C4-2B (cell line): Measurements from ENCODE around the gene MYO1E.

Source experiments
- ZFX ChIP-seq: fragments of 450-650 bp; IDR thresholded peaks from 2 replicates; pipeline ENCODE4 v1.6.1; 2017
- TF ChIP-seq, protein P1 (sequence below): fragments of 450-650 bp; conservative IDR thresholded peaks from 2 replicates; pipeline ENCODE4 v1.5.1; 2017; ENCODE audit warnings: mild to moderate bottlenecking

DNA sequence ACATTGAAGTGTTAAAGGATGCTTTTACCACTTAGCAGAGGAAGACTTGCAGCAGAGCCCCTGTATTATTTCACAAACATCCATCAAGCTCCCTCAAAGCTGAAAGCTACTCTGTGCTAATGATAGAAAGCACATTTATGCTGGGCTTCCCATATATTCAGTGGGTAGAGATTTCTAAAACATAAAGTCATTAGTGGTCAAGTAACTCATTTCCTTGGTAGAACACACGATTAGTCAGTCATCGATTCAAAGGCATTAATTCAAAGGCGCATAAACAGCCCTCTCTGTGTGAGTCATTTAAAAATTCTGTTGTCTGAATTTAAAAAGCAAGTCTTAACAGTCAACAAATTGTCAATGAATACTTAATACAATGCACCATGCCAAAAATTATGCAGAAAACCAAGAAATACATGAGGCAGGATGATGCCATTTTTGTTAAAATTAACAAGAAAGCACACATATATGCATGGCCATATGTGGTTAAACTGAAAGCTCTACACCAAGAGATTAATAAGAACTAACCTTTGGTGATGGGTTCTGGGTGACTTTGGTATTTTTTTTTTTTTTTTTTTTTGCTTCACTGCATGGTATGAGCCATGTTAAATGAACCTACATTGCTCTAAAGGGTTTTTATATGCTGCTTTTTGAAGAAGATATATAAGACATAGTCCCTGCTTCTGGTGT, 104.4 kb downstream of the MYO1E start:
- TF ChIP-seq, protein P1, sequence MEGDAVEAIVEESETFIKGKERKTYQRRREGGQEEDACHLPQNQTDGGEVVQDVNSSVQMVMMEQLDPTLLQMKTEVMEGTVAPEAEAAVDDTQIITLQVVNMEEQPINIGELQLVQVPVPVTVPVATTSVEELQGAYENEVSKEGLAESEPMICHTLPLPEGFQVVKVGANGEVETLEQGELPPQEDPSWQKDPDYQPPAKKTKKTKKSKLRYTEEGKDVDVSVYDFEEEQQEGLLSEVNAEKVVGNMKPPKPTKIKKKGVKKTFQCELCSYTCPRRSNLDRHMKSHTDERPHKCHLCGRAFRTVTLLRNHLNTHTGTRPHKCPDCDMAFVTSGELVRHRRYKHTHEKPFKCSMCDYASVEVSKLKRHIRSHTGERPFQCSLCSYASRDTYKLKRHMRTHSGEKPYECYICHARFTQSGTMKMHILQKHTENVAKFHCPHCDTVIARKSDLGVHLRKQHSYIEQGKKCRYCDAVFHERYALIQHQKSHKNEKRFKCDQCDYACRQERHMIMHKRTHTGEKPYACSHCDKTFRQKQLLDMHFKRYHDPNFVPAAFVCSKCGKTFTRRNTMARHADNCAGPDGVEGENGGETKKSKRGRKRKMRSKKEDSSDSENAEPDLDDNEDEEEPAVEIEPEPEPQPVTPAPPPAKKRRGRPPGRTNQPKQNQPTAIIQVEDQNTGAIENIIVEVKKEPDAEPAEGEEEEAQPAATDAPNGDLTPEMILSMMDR = no peak
- TF ChIP-seq ZFX = no peak
